GM21526 (cell line): ENCODE measurements around the gene GMNC.
"Not testable (repeated sequence)": the region's sequence is repeated elsewhere in the genome, so short reads cannot be mapped to it uniquely, and the experiment has no call there.

Experiments used
- ATAC-seq: cut with Tn5 transposase; IDR thresholded peaks from one replicate; pipeline ENCODE4 v1.9.1; 2021; ENCODE audit warnings: moderate library complexity; ENCODE audit not compliant: unreplicated experiment, low FRiP score

Gene GMNC

GRCh38 chr3:190862209-190863118 is at the start of gene GMNC:
Gene GMNC, minus strand, starts transcription at chr3:190862694. Its CDS starts 79 bp downstream, at chr3:190862615.
- peak; percentile 97 for ATAC-seq

- ATAC-seq, result no peak
Observed at GRCh38 chr3:190911382-190911781, 48.9 kb upstream of the GMNC start.

- no peak for ATAC-seq
Observed at GRCh38 chr3:190909908-190910307, 47.4 kb upstream of the GMNC start.

GRCh38 chr3:190903156-190903555 is 40.7 kb upstream of the GMNC start:
- no peak for ATAC-seq

GRCh38 chr3:190902292-190902691 is 39.8 kb upstream of the GMNC start:
- ATAC-seq, result no peak

GRCh38 chr3:190892395-190892902 is 30.0 kb upstream of the GMNC start:
- no peak for ATAC-seq

- peak; percentile 93 for ATAC-seq
Observed at GRCh38 chr3:190886945-190887344, 24.5 kb upstream of the GMNC start.

- ATAC-seq, result peak; percentile 70
Observed at GRCh38 chr3:190883973-190884832, 21.7 kb upstream of the GMNC start.

GRCh38 chr3:190883141-190883540 is 20.6 kb upstream of the GMNC start:
- no peak for ATAC-seq

- no peak for ATAC-seq
Observed at GRCh38 chr3:190877925-190878324, 15.4 kb upstream of the GMNC start.

- ATAC-seq, result not testable (repeated sequence)
Observed at GRCh38 chr3:190876433-190876832, 13.9 kb upstream of the GMNC start.

- not testable (repeated sequence) for ATAC-seq
Observed at GRCh38 chr3:190875061-190875460, 12.6 kb upstream of the GMNC start.

- no peak for ATAC-seq
Observed at GRCh38 chr3:190870127-190870526, 7.6 kb upstream of the GMNC start.

- no peak for ATAC-seq
Observed at GRCh38 chr3:190867071-190867470, 4.6 kb upstream of the GMNC start.

- no peak for ATAC-seq
Observed at GRCh38 chr3:190865828-190866227, 3.3 kb upstream of the GMNC start.

- no peak for ATAC-seq
Observed at GRCh38 chr3:190865419-190865818, 2.9 kb upstream of the GMNC start.

- no peak for ATAC-seq
Observed at GRCh38 chr3:190864002-190864401, 1.5 kb upstream of the GMNC start.

- no peak for ATAC-seq
Observed at GRCh38 chr3:190863119-190863465, 598 bp upstream of the GMNC start.

GRCh38 chr3:190860521-190860920 is 2.0 kb downstream of the GMNC start:
- no peak for ATAC-seq

GRCh38 chr3:190855151-190855550 is 7.3 kb downstream of the GMNC start:
- no peak for ATAC-seq

- ATAC-seq, result no peak
Observed at GRCh38 chr3:190854062-190854461, 8.4 kb downstream of the GMNC start.
